Measurements from ENCODE around the gene KIAA0513.

- TF ChIP-seq CTCF (conservative IDR thresholded peaks at IDR 0.05 in 1 of 2, IDR thresholded peaks at IDR 0.05 in 1 of 2; ENCODE audit: low read depth in 1 of 2, low read length in 2 of 2) (no peak), EZH2 (IDR thresholded peaks at IDR 0.05; ENCODE audit: low read length, missing control alignments) (no peak)
These were observed 57.4 kb downstream of the KIAA0513 start for GRCh38 chr16:85084841-85085510.

Measured in fibroblast of lung (primary cell).